ENCODE measurements around the gene BTAF1.

Gene BTAF1

DNA sequence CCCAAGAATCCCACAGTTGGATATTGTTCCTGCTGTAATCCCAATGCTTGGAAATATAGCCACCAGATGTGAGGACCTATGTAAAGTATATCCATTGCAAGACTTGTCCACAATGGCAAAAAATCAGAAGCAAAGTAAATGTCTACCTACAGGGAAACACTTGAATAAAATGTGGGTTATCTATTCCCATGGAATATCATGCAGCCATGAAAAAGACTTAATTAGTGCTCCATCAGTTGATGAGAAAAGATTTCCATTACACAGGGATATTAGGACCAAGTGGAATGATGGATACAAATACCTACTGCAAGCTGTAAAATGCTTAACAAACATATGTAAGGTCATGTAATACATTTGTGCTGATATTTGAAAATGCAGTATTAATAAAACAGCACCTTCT is 131.2 kb downstream of the BTAF1 start:
- DNase-seq, result no peak

DNA sequence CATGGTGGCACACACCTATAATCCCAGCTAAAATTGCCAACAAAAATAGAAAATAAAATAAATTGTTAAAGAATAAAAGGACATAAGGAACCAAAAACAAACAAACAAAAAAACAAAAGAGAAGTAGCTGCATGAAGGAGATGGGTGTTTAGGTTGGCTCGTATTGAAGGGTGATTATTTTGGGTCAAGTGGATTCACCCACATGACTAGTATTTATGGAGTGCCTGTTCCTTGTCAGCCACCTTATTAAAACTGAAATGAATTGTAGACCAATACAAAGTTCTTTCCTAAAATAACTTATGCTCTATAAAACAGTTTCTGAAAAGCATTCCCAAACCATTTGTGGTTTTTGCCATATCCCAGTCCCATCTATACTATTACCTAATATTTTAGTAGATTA is 138.7 kb downstream of the BTAF1 start:
- no peak for DNase-seq

DNA sequence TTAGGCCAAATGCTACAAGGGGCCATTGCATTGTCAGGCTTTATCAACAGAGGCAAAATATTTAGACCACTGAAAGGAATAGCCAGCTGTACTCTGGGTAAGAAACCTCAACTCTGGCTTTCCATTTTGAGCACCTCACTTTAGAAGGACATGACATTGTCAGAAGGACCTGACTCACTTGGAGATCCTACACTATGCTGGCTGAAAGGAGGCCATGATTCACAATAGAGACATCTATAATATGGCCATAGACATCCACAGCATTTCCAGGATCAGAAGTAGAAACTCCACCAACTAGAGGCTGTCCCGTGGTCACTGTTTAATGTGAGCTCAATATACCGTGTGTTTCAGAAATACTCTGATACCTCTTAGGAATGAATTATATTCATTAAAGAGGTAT is 140.9 kb downstream of the BTAF1 start:
- DNase-seq, result no peak

DNA sequence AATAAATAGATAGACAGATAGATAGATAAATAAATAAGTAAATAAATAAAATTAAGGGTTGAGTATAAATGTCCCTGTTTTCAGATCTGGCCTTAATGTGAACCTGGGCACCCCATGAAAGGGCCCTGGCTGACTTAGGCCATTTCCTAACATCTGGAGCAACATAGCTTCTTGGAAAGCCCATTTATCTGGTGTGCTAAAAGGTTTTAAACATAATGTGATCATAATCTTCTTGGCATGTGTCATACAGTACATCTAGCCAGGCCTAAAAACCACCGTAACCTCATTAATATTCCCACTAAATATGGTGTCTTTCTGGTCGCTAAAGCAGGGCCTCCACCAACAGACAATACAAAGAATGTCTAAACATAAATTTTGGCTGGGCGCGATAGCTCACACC is 142.8 kb downstream of the BTAF1 start:
- DNase-seq, result no peak

DNA sequence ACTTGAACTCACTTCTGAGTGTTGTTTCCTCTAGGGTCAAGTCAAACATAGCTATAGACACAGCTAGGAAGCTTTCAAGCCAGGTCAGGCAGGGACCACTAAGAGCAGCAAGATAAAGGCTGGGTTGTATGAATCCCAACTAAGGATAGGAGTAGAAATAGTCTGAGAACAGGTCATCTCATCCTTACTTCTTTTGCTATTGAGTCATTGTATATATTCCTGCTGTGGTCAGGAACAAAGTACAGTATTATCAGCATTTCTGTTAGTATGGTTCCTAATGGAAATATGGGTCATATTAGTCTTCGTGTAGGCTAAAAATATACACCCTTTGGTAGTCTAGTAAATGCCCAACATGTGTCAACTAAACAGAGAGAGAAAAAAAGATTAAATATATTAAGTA is 145.3 kb downstream of the BTAF1 start:
- no peak for DNase-seq

DNA sequence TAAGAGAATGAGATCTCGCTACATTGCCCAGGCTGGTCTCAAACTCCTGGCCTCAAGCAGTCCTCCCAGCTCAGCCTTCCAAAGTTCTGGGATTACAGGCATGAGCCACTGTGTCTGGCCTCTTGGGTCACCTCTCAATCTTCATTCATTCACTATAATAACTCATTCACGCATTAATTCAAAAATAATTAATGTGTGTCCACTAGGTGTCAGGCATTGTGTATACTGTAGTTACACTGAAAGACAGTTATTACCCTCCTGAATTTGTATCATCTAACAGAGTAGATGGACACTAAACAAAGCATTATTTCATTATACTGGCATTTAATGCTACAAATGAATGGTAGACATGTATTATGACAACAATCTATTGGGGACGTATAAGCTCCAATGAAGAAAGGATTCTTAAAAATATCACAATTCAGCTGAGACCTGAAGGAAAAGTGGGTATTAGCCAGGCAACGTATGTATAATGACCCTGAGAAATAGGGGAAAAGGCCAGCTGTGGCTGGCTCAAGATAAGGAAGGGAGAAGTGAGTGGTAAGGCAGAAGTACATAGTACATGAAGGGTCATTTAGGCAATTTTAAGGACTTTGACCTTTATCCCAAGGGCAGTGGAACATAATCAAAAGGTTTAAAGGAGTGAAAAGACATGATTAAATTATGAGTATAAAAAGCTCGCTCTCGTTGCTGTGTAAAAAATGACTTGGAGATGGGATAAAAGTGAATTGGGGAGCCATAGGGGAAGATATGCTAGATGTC is 150.7 kb downstream of the BTAF1 start:
- no peak for DNase-seq

DNA sequence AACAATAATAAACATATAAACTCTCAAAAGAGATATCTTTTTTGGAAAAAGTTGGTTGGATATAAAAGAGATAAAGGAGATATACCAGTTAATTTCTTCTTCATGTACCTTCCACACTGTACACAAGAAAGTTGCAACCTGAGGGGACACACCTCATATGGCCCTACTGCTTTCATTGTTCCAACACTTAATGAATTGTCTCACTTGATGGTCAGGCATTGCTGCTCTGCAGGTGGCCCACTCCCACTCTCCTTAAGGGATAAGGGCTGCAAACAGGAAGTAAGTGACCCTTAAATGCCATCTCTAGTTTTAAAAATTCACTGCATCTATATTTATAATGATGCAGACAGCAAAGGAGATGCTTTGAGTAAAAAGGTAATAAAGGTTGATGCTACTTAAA is 152.3 kb downstream of the BTAF1 start:
- no peak for DNase-seq

DNA sequence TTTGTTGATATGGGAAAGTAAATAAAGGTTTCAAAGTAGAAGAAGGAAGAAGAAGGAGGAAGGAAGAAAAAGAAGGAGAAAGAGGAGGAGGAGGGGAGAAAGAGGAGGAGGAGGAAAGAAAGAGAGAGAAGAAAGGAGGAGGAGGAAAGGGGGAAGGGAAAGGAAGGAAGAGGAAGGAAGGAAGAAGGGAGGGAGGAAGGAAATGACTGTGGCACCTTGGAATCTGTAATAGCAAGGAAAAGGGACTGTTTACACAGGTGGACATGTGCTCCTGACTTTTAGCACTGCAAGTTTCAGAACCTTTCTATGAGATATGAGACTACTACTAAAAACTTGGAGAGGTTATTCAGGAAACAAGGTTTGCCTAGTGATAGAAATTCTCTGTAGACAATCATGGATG is 153.2 kb downstream of the BTAF1 start:
- DNase-seq, result no peak

DNA sequence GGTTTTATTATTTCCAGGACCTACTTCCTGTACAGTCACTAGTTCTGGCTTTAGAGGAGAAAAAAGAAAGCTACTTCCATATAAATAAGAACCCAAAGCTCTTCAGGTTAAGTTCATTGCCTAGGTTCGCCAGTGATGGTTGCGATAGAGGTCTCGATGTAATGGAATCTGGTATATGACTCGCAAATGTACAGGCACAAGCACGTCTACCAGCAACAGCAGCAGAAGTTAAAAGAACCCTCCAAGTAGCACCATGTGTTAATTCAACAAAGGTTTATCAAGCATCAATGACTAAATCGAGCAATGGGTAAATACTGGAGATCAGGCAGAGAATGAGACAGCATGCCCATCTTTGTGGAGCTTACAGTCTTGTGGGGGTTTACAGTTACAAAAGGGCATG is 155.4 kb downstream of the BTAF1 start:
- no peak for DNase-seq
